GM12878 (cell line): Measurements from ENCODE around the gene FGF14. TPM values are rescaled to one million over a fixed set of nuclear protein-coding genes. Genes with fewer than 3 reads are reported as not detected.

Experiments used
- ATAC-seq: fragments of 200-7000 bp; cut with Tn5 transposase; 3 replicates; pipeline ENCODE4 v1.9.1; 2020; ENCODE audit warnings: mild to moderate bottlenecking, moderate library complexity
- BruUV-seq: library from RNA; stranded (reverse); fragments of 400-500 nt; replicated peaks from 2 replicates; lab custom pipeline; 2021; lab: Mats Ljungman, UMichigan
- CTCF ChIA-PET: fragments of 300-600 bp; sonication (Branson Sonifier 250); formaldehyde crosslinking; extraction: SDS; loops from one replicate; lab custom pipeline; 2021; ENCODE audit warnings: inconsistent platforms; lab: Yijun Ruan, JAX
- POLR2A ChIA-PET: fragments of 350-600 bp; formaldehyde crosslinking; extraction: SDS; loops from one replicate; lab custom pipeline; 2021; ENCODE audit warnings: inconsistent platforms; lab: Charles Lee
- RAD21 ChIA-PET: fragments of 300-600 bp; sonication (Branson Sonifier 250); formaldehyde crosslinking; loops from one replicate; lab custom pipeline; 2023; ENCODE audit warnings: antibody characterized with exemption; ENCODE audit not compliant: unreplicated experiment; lab: Charles Lee
- SMC1A ChIA-PET: fragments of 300-600 bp; sonication (Branson Sonifier 250); formaldehyde crosslinking; loops from one replicate; lab custom pipeline; 2023; ENCODE audit not compliant: unreplicated experiment, uncharacterized antibody; lab: Charles Lee
- DNase-seq: peaks from one replicate; pipeline ENCODE4 v3.0.0-alpha.2; 2011; ENCODE audit warnings: low read depth, low spot score
- FAIRE-seq: peaks from 3 replicates; lab custom pipeline; 2011; peaks lifted over from hg19 to GRCh38; lab: Jason Lieb, UNC
- H2AFZ ChIP-seq: 2 replicates; pipeline ENCODE4 v1.6.0; 2011; ENCODE audit warnings: low read depth, low read length, control low read depth; ENCODE audit not compliant: control insufficient read depth
- H3K27ac ChIP-seq: 2 replicates; pipeline ENCODE4 v1.5.1; 2011; ENCODE audit warnings: control low read depth; ENCODE audit not compliant: control insufficient read depth, insufficient read depth
- H3K27me3 ChIP-seq, 2 experiments: replicated peaks in 1 of 2; 2 replicates each; pipeline versions ENCODE4 v1.6.0 to v1.6.1; 2011; ENCODE audit warnings: low read length in 1 of 2; ENCODE audit not compliant: control insufficient read depth in 2 of 2, insufficient read depth in 2 of 2
- H3K36me3 ChIP-seq, 2 experiments: 2 replicates each; pipeline ENCODE4 v1.5.1; 2011; ENCODE audit warnings: low read length in 1 of 2; ENCODE audit not compliant: control insufficient read depth in 2 of 2, insufficient read depth in 2 of 2
- H3K4me1 ChIP-seq: 2 replicates; pipeline ENCODE4 v1.6.1; 2011; ENCODE audit warnings: mild to moderate bottlenecking, low read length, moderate library complexity, mixed read lengths; ENCODE audit not compliant: control insufficient read depth, insufficient read depth
- H3K4me2 ChIP-seq: 2 replicates; pipeline ENCODE4 v1.6.0; 2011; ENCODE audit warnings: control low read depth; ENCODE audit not compliant: control insufficient read depth, insufficient read depth
- H3K4me3 ChIP-seq: fragments of 200-600 bp; sonication (generic); 2 replicates; pipeline ENCODE4 v1.5.1; 2016
- H3K79me2 ChIP-seq: 2 replicates; pipeline ENCODE4 v1.6.0; 2011; ENCODE audit warnings: low read length; ENCODE audit not compliant: control insufficient read depth, insufficient read depth
- H3K9ac ChIP-seq: 2 replicates; pipeline ENCODE4 v1.8.0; 2011; ENCODE audit warnings: low read length, control low read depth, mixed read lengths; ENCODE audit not compliant: control insufficient read depth, insufficient read depth
- H3K9me3 ChIP-seq: replicated peaks from 3 replicates; pipeline ENCODE4 v1.5.1; 2011; ENCODE audit warnings: mild to moderate bottlenecking, low read length; ENCODE audit not compliant: control insufficient read depth, insufficient read depth
- H4K20me1 ChIP-seq: 2 replicates; pipeline ENCODE4 v1.6.0; 2011; ENCODE audit not compliant: control insufficient read depth, insufficient read depth
- BCLAF1 ChIP-seq: fragments of 450-650 bp; IDR thresholded peaks from 2 replicates; pipeline ENCODE4 v1.6.1; 2017; ENCODE audit warnings: antibody characterized with exemption, mild to moderate bottlenecking, moderate library complexity
- DPF2 ChIP-seq: fragments of 450-650 bp; IDR thresholded peaks from 2 replicates; pipeline ENCODE4 v1.6.1; 2017; ENCODE audit warnings: mild to moderate bottlenecking
- EED ChIP-seq: sonication (generic); IDR thresholded peaks from 2 replicates; pipeline ENCODE4 v1.6.1; 2016; ENCODE audit warnings: antibody characterized with exemption, low read depth
- GABPA ChIP-seq: IDR thresholded peaks from 2 replicates; pipeline ENCODE4 v1.6.1; 2014; ENCODE audit warnings: antibody characterized with exemption, low read depth, mild to moderate bottlenecking, inconsistent platforms
- IKZF1 ChIP-seq: fragments of 450-650 bp; conservative IDR thresholded peaks from 2 replicates; pipeline ENCODE4 v1.6.1; 2017; ENCODE audit warnings: antibody characterized with exemption, mild to moderate bottlenecking
- IRF3 ChIP-seq: fragments of 450-650 bp; IDR thresholded peaks from 2 replicates; pipeline ENCODE4 v1.6.1; 2014; ENCODE audit warnings: mild to moderate bottlenecking
- JUNB ChIP-seq: IDR thresholded peaks from 2 replicates; pipeline ENCODE4 v1.6.1; 2016; ENCODE audit warnings: antibody characterized with exemption, mild to moderate bottlenecking
- MYC ChIP-seq: IDR thresholded peaks from 2 replicates; pipeline ENCODE4 v1.6.1; 2011; ENCODE audit warnings: mild to moderate bottlenecking, low read length, moderate library complexity, inconsistent platforms; ENCODE audit not compliant: insufficient read depth, insufficient replicate concordance, insufficient read length, severe bottlenecking
- PAX5 ChIP-seq: IDR thresholded peaks from 2 replicates; pipeline ENCODE4 v1.6.1; 2011; ENCODE audit warnings: low read depth, low read length, borderline replicate concordance
- POLR2A ChIP-seq: IDR thresholded peaks from 2 replicates; pipeline ENCODE4 v1.6.1; 2011; ENCODE audit warnings: low read depth, mild to moderate bottlenecking, low read length
- RELB ChIP-seq: fragments of 450-650 bp; IDR thresholded peaks from 2 replicates; pipeline ENCODE4 v1.6.1; 2017; ENCODE audit warnings: low read depth, mild to moderate bottlenecking, moderate library complexity
- RFX5 ChIP-seq: IDR thresholded peaks from 2 replicates; pipeline ENCODE4 v1.6.1; 2011; ENCODE audit warnings: low read depth, low read length, improper control_type of control experiment
- SUPT20H ChIP-seq: IDR thresholded peaks from 2 replicates; pipeline ENCODE4 v1.6.1; 2011; ENCODE audit warnings: low read depth, mild to moderate bottlenecking, low read length, moderate library complexity, borderline replicate concordance; ENCODE audit not compliant: control insufficient read depth
- TCF7 ChIP-seq: IDR thresholded peaks from 2 replicates; pipeline ENCODE4 v1.6.1; 2014; ENCODE audit warnings: antibody characterized with exemption, borderline replicate concordance
- ZNF592 ChIP-seq: fragments of 450-650 bp; IDR thresholded peaks from 2 replicates; pipeline ENCODE4 v1.6.1; 2017; ENCODE audit warnings: mild to moderate bottlenecking, moderate library complexity
- WGBS: methylation state at CpG from one replicate; pipeline ENCODE4 v1.1.6; 2016; ENCODE audit warnings: low lambda C conversion rate; ENCODE audit not compliant: insufficient replicate concordance, insufficient coverage; ENCODE audit errors: missing lambda C conversion rate; 5-methylcytosine and 5-hydroxymethylcytosine counted together
- in situ Hi-C: fragments of 300-500 bp; cut with MboI; formaldehyde crosslinking; loops from 9 replicates; pipeline ENCODE4 v1.14.3; 2018; ENCODE audit warnings: mixed read lengths
- intact Hi-C: fragments of 100-400 bp; cut with micrococcal nuclease; formaldehyde crosslinking; loops from one replicate; pipeline ENCODE4 v1.14.2; 2022; ENCODE audit not compliant: unreplicated experiment
- polyA plus RNA-seq, 11 experiments: library from polyadenylated mRNA; depleted of rRNA in 4 of 11; unstranded in 6 of 11; stranded (reverse) in 5 of 11; fragments of >200 nt; fragmentation: Nextera tagmentation in 4 of 11; fragmentation: Illumina TruSeq in 1 of 11; extraction: Ambion mirVana in 4 of 11; extraction: Trizol in 1 of 11; gene quantifications; 1 replicate in 1 of 11; 2 replicates in 10 of 11; pipeline versions ENCODE4 v1.2.1 to v1.2.3, GENCODE V29; 2011 to 2016; ENCODE audit warnings: inconsistent platforms in 2 of 11, missing spikeins in 2 of 11, low read depth in 1 of 11
- total RNA-seq, 4 experiments: library from RNA; depleted of rRNA in 3 of 4; stranded (reverse); fragments of >200 nt in 3 of 4; fragmentation: Illumina TruSeq in 1 of 4; extraction: Trizol in 1 of 4; gene quantifications; 2 replicates each; pipeline versions ENCODE4 v1.2.1 to v1.2.3, GENCODE V29; 2013 to 2021

Gene FGF14
- total and polyA plus RNA-seq, 10 of the 15 experiments (the other 5 are each of a cell fraction or from before 2014, with no cell fraction given), result under 0.01 to 0.44 (median 0.04) TPM

- ChIA-PET SMC1A (interaction anchor here (1.0 to 2.0 kb wide), 7 partner anchors 15 to 99 kb away, joined by 3 to 8 read pairs (median 5); no protein-coding TSS in a partner anchor), CTCF (interaction anchor here (1.1 to 1.6 kb wide), 2 partner anchors 13 to 21 kb away, joined by 3 read pairs; no protein-coding TSS in a partner anchor), POLR2A (no interaction called here), RAD21 (interaction anchor here (0.7 kb wide), 1 partner anchor 33 kb away, joined by 3 read pairs; no protein-coding TSS in a partner anchor)
- Histone ChIP-seq H2AFZ (no peak overlapping the region), H3K4me1 (no peaks in the 10 kb centered on the region), H3K4me2 (no peak overlapping the region), H3K9ac (no peak overlapping the region), H4K20me1 (no peaks in the 10 kb centered on the region), H3K4me3 (no peak overlapping the region), H3K79me2 (no peaks in the 10 kb centered on the region), H3K27me3 (no peaks in the 10 kb centered on the region), H3K9me3 (no peaks in the 10 kb centered on the region), H3K36me3 (no peaks in the 10 kb centered on the region), H3K27ac (no peak overlapping the region)
- WGBS, result 0% methylated on average over 1 of the region's 1 CpG
- no peak for TF ChIP-seq EED
- TF ChIP-seq SUPT20H, result no peak
- TF ChIP-seq DPF2, result no peak
- no peak for TF ChIP-seq TCF7
- no peak for TF ChIP-seq RELB
- TF ChIP-seq PAX5, result no peak
- TF ChIP-seq IKZF1, result no peak
- TF ChIP-seq BCLAF1, result no peak
- no peak for TF ChIP-seq RFX5
- TF ChIP-seq MYC, result no peak
- no peak for TF ChIP-seq IRF3
- no peak for TF ChIP-seq GABPA
- no peak for TF ChIP-seq POLR2A
- no peak for TF ChIP-seq ZNF592
- no peak for TF ChIP-seq JUNB
- no TSS peak for BruUV-seq
- peak; percentile 74 for ATAC-seq
- intact Hi-C loops, result no loop called here
- no peak for DNase-seq
- in situ Hi-C loops, result no loop called here
- no peak for FAIRE-seq
Measured at GRCh38 chr13:101727118-101727517, 674.7 kb downstream of the FGF14 start.
